MM.1S (cell line): ENCODE measurements around the gene CRTC3.

Experiments
- EZH2 ChIP-seq: fragments of 300-600 bp; sonication (generic); optimal IDR thresholded peaks from 2 replicates; pipeline ENCODE3; 2017; ENCODE audit warnings: low read depth, mild to moderate bottlenecking, antibody characterized with exemption, low read length, mixed read lengths
- TF ChIP-seq, protein P1 (sequence below): fragments of 300-600 bp; sonication (generic); IDR thresholded peaks from 2 replicates; pipeline ENCODE4 v1.5.1; 2016; ENCODE audit warnings: antibody characterized with exemption, low read length, mixed read lengths

- TF ChIP-seq, protein P1, sequence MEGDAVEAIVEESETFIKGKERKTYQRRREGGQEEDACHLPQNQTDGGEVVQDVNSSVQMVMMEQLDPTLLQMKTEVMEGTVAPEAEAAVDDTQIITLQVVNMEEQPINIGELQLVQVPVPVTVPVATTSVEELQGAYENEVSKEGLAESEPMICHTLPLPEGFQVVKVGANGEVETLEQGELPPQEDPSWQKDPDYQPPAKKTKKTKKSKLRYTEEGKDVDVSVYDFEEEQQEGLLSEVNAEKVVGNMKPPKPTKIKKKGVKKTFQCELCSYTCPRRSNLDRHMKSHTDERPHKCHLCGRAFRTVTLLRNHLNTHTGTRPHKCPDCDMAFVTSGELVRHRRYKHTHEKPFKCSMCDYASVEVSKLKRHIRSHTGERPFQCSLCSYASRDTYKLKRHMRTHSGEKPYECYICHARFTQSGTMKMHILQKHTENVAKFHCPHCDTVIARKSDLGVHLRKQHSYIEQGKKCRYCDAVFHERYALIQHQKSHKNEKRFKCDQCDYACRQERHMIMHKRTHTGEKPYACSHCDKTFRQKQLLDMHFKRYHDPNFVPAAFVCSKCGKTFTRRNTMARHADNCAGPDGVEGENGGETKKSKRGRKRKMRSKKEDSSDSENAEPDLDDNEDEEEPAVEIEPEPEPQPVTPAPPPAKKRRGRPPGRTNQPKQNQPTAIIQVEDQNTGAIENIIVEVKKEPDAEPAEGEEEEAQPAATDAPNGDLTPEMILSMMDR = no peak
- no peak for TF ChIP-seq EZH2
Observed at GRCh38 chr15:90680371-90680935, 150.7 kb downstream of the CRTC3 start.
